Activated T-helper 1 cell treated with anti-CD3 and anti-CD28 coated beads, Interleukin-2, amount 50 U/mL, for 16 hours (primary cell): ENCODE measurements around the gene SPATA3.
"Not testable (repeated sequence)": the region's sequence is repeated elsewhere in the genome, so short reads cannot be mapped to it uniquely, and the experiment has no call there.

ENCODE experiments used
- DNase-seq, 2 donors: peaks; one replicate each; pipeline ENCODE4 v3.0.0-alpha.2; 2020; ENCODE audit warnings: low read depth in 1 of 2, low spot score in 1 of 2

The SPATA3 gene

DNA sequence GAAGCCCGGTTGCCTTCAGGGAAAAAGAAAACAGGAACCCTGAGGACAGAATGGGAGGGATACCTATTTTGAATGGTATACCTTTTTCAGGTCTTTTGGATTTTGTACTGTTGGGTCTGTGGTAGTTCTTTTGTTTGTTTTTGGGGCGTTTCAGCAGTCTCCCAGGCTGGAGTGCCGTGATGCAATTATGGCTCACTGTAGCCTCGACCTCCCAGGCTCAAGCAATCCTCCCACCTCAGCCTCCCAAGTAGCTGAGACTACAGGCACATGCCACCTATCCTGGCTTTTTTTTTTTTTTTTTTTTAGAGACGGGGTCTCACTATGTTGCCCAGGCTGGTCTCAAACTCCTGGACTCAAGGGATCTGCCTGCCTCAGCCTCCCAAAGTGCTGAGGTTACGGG is 27.6 kb upstream of the SPATA3 start:
- DNase-seq = not testable (repeated sequence)

DNA sequence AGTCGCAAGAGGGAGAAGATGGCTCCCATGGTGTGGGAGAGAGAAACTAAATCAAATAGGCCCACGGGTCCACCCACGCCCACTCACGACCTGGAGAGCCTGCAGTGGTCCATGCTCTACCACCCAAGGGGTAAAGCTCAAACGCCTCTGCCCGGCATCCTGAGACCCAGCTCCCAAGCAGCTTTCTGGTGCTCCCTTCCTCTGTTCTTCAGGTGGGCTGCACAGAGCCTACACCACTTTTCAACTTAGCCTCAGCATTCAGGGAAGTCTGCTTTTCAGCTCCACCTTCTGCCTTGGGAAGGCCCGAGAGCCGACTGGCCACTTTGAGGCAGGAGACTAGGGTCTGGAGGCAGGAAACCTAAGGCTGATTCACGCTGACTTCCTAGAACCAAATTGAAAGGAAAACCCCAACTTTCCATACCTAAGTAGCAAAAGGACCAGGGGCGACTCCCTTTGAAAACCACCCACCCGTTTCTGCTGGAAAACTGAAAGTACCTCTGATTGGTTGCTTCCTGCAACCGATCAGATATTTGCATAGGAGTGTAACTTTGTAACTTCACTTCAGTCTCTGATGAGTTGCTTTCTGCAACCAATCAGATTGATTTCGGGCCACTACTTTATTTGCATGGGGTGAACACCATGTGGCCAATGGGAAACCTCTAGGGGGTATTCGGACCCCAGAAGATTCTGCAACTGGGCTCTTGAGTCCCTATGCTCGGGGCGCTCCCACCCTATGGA is 26.8 kb upstream of the SPATA3 start:
- DNase-seq = no peak

DNA sequence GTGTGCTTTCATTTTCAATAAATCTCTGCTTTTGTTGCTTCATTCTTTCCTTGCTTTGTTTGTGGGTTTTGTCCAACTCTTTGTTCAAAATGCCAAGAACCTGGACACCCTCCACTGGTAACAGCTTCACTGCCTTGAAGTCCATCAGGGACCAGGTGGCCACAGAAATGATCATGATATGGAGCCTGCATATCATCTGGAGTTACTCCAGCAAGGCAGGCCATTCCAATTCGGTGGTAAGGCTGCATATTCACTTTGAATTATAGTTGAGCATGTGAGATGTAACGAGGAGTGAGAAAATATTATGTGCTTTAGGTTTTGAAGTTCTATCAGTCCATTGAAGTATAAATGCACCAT is 26.3 kb upstream of the SPATA3 start:
- no peak for DNase-seq

DNA sequence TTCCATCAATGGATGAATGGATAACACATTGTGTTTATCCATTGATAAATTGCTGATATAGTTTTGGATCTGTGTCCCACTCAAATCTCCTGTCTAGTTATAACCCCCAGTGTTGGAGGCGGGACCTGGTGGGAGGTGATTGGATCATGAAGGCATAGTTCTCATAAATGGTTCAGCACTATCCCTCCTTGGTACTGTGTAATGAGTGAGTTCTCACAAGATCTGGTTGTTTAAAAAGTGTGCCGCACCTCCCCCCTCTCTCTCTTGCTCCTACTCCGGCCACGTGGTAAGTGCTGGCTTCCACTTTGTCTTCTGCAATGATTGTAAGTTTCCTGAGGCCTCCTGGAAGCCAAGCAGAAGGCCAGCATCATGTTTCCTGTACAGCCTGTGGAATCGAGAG is 23.9 kb upstream of the SPATA3 start:
- no peak for DNase-seq

DNA sequence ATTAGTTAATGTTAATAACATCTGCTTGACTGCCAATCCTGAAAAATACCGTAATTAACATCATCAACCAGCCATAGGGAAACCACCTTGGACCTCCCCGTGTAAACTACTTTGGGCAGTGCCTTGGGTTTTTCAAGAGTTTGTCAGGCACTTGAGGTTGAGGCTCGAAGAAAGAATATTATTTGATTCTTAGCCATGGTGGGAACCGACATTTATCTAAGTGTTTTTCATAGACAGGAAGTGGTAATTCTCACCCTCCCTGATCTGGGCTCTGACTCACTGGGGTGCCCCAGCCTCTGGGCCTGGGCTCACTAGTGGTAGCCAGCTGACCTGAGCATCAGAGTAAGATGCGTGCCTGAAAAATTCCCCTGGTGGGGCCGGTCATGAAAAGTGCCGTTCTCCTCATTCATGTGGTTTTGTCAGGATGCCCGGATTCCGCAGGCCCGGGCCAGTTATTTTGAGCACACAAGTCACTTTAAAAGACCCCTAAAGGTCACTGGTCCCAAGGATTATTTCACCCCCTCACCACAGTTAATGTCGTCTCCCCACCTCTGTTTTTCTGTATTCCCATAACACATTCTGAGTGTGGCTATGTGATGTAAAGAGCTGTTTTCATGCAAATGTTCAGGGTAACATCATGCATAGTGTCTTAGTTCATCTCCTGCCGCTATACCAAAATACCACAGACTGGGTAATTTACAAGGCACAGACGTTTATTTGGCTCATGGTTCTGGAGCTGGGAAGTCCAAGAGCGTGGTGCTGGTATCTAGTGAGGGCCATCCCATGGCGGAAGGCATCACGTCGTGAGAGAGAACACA is 21.6 kb upstream of the SPATA3 start:
- peak; percentile 35 to 62 for DNase-seq

DNA sequence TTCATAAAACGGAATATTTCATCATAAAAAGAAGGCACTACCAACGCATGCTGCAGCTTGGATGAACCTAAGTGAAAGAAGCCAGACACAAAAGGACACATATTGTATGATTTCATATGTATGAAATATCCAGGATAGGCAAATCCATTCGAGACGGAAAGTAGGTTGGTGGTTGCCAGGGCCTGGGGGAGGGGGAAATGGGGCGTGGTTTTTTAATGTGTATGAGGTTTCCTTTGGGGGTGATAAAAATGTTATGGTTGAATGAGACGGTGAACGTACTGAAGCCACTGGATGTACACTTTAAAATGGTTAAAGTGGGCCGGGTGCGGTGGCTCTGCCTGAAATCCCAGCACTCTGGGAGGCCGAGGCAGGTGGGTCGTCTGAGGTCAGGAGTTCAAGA is 20.0 kb upstream of the SPATA3 start:
- no peak for DNase-seq

DNA sequence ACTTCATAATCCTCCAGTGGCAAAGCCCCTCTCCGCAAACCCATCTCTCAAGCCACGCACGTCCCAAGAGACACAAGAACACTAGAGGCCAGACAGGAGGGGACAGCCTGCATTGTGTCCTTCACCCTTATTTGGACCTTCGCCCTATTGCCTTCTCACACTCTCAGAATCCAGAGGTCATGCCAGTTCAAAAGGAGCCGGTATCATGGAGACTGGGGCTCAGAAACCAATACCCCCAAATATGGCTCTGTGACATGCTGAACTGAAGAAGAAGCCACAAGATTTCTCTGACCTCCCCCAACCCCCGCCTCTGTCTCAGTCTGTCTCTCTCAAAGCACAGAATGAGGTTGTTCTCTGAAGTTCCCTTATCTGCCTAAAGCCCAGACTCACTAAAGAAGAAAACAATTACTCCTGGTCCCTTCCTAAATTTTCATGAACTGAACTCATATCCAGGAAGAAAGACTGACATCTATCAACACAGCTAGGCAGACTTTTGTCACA is 19.2 kb upstream of the SPATA3 start:
- no peak for DNase-seq

DNA sequence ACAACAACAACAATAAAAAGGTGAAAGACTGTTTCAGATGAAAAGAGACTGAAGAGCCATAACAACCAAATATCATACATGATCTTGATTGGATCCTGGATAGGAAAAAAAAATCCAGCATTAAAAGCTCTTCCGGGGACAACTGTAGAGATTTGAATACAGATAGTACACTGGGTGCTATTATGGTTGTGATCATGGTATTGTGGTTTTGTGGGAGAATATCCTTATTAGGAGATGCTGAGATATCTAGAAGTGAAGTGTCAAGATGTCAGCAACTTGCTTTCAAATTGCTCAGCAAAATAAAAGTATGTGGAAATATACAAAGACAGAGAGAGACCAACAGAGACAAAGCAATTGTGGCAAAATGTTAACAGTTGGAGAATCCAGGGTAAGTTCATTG is 15.5 kb upstream of the SPATA3 start:
- no peak for DNase-seq

DNA sequence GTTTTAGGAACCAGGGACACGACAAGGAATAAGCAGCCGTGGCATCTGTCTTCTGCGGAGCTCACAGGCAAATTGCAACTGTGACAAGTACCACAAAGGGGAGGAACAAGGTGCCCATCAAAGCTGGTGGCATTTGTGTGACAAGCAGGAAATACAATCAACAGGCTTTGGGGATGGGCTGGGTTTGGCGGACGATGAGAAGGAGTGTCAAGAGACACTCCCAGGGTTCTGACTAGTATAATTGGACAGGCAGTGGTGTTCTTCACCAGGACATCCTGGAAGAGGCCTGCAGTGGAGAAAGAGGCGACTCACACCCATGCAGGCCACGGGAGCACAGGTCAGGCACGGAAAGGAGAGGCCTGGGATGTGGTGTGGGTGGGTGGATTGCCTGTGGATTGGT is 14.2 kb upstream of the SPATA3 start:
- DNase-seq = no peak

DNA sequence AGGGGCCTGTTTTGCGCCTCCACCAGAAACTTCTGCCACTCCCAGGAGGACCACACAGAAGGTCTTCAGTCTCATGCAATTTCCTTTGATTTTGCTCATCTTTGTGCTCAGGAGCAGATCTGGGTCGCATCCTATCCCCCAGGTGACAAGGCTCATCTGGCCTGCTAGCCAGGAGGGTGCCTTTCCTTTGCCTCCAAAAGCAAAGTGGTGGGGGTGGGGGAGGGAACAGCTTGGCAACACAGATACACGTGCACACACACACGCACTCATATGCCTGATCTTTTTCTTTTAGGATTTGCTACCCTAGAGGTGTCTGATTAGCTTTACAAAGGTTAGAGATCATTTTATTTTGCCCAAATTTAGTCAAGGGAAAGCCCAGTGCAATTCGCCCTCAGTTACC is 13.8 kb upstream of the SPATA3 start:
- no peak for DNase-seq

DNA sequence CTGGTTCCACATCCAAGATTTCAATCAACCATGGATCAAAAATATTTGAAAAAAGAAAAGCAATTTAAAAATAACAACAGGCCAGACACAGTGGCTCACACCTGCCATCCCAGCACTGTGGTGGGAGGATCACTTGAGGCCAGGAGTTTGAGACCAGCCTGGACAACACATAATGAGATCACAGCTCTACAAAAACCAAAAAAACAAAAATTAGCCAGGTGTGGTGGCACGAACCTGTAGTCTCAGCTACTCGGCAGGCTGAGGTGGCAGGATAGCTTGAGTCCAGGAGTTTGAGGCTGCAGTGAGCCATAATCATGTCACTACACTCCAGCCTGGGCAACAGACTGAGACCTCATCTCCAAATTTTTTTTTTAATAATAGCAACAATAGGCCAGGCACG is 13.4 kb upstream of the SPATA3 start:
- no peak for DNase-seq

DNA sequence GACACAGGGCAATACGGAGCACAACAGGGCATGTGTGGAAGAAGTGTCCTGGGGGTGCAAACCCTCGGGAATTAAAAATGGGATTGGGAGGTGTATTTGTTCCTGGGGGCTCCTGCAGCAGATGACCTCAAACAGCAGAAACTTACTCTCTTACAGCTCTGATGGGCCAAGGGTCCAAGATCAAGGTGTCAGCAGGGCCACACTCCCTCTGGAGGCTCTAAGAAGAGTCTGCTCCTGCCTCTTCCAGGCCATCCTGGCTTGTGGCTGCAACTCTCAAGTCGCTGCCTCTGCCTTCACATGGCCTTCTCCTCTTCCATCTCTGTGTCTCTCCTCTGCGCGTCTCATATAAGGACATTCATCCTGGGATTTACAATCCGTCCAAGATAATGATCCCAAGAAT is 12.4 kb upstream of the SPATA3 start:
- DNase-seq = no peak

DNA sequence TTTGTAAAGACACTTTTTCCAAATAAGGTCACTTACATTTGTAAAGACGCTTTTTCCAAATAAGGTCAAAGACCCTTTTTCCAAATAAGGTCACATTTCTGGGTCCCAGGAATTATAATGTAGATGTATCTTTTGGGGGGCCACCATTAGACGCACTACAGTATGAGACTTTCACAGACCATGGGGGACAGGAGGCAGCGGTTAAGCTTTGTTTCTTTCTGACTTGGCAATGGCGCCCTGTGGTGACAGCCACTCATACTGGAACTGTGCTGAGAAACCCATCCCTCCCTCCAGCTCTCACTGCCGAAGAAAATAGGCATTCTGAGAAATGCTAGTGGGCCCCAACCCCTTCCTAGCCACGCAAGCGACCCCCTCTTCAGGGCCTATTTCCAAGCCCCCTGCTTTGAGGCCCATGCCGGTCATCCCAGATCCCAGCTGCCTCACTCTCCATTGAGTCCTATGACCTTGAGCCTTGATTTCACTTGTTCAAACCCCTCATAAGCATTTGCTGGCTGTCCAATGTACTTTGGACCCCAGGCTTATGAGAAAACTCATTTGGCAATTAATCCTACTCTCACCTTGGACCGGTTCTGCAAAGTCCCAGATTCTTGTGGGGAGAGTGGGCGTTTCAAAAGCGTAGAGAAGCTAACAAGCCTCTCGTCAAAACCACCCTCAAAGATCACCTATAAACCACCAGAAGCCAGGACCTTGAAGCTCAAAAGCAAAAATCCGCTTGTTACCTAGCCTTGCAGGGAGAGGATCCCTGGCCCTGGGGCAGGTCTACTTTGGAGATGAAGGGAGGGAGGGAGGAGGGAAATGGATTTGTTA is 11.3 kb upstream of the SPATA3 start:
- peak in 1 of 2 donors; percentile 42 for DNase-seq

DNA sequence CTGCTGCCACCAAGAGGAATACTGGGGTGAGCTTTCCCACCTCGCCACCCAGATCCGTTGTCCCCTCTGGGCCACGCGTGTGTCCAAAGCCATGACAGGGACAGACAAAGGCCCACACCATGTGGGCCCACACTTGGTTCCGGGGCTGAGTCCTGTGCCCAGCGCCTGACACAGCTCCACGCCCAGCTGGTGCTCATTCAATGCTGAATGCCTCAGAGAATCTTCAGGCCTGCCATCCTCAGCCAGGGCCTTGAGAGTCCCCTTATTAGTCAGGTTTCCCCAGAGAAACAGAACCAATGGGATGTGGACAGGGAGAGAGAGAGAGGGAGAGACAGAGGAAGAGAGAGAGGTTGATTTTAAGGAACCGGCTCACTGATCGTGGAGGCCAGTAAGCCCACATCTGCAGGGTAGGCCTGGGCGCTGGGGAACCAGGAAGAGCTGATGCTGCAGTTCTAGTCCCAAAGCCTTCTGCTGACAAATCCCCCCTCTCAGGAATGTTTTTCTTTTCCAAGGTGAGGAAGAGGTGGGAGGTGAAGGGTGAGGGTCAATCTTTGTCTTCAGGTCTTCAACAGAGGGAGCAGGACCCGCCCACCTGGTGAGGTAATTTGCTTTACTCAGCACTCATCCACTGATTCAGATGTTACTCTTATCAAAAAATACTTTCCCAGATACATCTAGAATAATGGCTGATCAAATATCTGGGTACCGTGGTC is 10.2 kb upstream of the SPATA3 start:
- DNase-seq = no peak

DNA sequence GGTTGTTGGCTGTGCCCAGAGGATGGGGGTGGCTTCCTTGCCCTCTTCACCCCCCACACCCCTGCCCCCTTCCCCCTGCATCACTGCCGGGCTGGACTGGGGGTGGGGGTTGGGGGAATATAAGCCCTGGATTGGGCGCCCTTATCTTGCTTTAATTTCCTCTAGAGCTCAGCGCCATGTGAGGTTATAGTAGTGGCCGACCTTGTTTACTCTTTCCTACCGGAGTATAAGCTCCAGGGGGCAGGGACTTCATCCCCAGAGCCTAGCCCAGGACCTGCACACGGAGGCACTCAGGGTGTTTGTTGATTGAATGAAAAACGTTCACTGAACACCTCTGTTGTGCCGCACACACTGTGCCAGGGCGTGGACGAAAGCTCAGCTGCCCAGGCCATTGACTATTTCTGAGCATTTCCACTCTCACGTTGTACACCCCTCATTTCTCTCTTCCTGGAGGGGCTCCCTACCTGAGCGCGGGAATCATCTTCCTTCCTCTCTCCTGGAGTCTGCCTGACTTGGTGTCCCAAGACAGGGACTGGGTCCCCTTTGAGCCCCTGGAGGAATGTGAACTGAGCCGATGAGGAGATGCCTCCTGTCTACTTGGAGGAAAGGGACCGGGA is 9.3 kb upstream of the SPATA3 start:
- DNase-seq = no peak

DNA sequence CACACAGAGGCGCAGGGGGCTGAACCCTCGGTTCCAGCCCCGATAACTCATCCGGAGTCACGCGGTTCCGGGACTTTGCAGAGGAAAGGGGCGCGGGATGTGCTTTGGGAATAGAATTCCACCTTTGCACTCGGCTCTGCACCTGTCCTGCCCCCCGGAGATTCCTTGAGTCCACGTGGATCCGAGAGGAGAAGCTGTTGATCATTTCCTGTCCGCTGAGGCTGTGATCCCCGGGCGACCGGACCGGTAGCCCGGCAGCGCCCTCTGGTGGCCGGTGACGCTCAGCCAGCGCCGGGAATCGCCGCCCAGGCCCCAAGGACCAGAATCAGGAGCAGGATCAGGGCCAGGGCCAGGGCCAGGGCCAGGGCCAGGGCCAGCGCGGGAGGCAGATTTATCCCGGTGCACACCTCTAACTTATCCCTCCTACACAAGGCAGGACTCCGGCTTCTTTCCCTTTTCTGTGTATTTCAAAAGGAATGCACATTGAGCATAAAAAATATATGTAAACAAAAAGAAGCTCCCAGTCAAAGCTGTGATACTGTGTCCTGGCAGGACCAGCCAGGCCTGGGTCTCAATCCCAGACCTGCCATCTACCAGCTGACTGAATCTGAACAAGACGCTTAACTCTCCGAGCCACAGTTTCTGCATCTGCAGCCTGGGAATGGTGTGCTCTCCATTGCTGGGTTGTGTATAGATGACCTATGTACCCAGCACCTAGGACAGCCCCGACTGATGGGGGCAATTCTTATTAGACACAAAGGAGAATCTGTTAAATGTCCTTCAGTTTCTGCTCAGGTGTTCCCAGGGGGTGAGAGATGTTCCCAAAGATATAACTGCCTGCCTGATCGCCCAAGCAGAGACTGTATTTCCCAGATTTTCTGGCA is 8.5 kb upstream of the SPATA3 start:
- DNase-seq = peak; percentile 71 to 72

DNA sequence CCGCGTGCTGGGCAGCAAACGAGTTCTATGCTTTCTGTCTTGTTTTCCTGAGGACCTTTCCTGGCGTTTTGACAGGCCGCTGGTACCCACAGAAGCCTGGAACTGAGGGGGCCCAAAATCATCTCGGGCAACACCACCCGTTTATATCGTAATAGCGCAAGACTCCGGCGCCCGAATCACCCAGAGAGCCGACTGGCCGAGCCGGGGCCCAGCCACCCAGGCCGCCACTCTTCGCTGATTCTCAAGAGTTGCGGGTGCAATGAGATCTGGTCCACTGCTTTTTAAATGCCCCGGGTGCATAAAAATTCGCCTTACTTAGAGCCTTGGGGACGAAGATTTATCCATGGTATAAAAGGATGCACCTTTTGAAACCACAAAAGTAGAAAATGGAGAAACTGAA is 6.2 kb upstream of the SPATA3 start:
- DNase-seq = no peak

DNA sequence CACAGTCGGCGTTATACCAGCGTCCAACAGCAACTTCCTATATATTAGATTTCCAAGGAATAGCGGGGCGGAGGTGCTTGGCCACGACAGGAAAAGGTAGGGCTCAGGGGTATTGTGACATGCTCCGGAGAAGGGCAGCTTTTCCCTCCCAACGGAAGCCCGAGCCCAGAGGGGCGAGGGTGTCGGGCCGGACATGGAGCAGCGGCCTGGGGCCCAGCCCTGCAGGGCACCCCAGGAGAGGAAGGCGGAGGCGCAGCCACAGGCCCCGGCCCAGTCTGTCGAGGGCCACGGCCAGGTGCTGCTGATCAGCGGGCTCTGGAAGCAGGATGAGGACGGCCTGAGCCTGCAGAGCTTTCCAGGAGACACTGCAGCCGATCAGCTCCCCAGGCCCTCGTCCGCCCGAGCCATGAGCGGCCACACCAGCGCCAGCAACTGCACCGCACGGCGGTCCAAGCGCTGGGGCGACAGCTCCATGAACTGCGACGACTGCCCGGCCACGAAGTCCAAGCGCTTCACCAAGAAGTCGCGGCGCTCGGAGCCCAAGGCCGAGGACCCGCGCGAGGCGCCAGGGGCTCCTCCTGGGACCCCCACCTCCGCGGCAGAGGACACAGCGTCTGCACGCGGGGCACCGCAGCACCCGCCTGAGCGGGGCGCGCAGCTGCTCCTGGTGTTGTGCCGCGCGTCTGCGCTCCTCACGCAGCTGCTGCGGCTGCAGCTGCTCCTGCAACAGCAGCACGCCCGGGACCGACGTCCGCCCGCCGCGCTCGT is 5.6 kb upstream of the SPATA3 start:
- DNase-seq = no peak

DNA sequence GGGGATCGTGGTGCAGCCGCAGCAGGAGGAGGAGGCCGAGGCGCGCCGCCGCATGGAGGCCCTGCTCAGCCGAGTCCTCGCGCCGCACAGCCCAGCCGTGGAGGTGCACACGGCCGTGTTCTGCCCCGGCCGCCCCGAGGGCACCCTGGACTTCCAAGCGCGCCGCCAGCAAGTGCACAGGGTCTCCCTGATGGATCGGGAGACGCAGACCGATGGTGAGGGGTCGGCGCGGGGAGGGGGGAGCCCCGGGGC is 5.1 kb upstream of the SPATA3 start:
- no peak for DNase-seq
